Pancreas (tissue), 10 donors: ENCODE results near the gene TMOD1. TPM values are rescaled to one million over a fixed set of nuclear protein-coding genes. Genes with fewer than 3 reads are reported as not detected.
A peak's percentile ranks its signal among the peaks of the same experiment; 100 is the strongest.

Experiments used
- ATAC-seq, 4 donors: fragments of 200-7000 bp; cut with Tn5 transposase; one replicate each; pipeline versions ENCODE4 v1.8.0 to v1.9.1; 2020; ENCODE audit warnings: mild to moderate bottlenecking in 4 of 4, moderate library complexity in 4 of 4
- DNase-seq, 6 donors: peaks; one replicate each; pipeline ENCODE4 v3.0.0-alpha.2; 2020
- FAIRE-seq: peaks from 2 replicates; lab custom pipeline; 2012; peaks lifted over from hg19 to GRCh38; lab: Jason Lieb, UNC
- H3K27ac ChIP-seq, 4 donors: fragments of 200-600 bp; sonication (generic); 1 replicate in 3 of 4; 2 replicates in 1 of 4; pipeline versions ENCODE4 v1.5.0 to v1.8.0; 2020
- H3K27me3 ChIP-seq, 4 donors: fragments of 200-600 bp; one replicate each; pipeline ENCODE4 v1.8.0; 2021
- H3K36me3 ChIP-seq, 3 donors: fragments of 200-600 bp; sonication (generic) in 1 of 3; one replicate each; pipeline versions ENCODE4 v1.5.0 to v1.8.0; 2020 to 2021
- H3K4me1 ChIP-seq, 3 donors: fragments of 200-600 bp; one replicate each; pipeline ENCODE4 v1.8.0; 2021
- H3K4me3 ChIP-seq, 4 donors: fragments of 200-600 bp; sonication (generic) in 2 of 4; one replicate each; pipeline versions ENCODE4 v1.5.0 to v1.8.0; 2020 to 2021
- H3K9me3 ChIP-seq, 4 donors: fragments of 200-600 bp; one replicate each; pipeline ENCODE4 v1.8.0; 2021
- WGBS, 2 donors: extraction: QIAGEN DNeasy Blood & Tissue Kit; methylation state at CpG; one replicate each; pipeline ENCODE4 v1.1.7; 2013; 5-methylcytosine and 5-hydroxymethylcytosine counted together
- intact Hi-C, 3 donors: fragments of 100-400 bp; cut with DNase I; formaldehyde crosslinking; loops; one replicate each; pipeline versions ENCODE4 v1.11.1 to v1.14.2; 2022
- polyA plus RNA-seq, 2 donors: library from polyadenylated mRNA; stranded (reverse); fragments of 200-250 nt; gene quantifications; one replicate each; pipeline ENCODE4 v1.2.3, GENCODE V29; 2013
- total RNA-seq, 6 donors: library from RNA; stranded (reverse); fragmentation: NEBNext Ultra II Directional in 4 of 6; extraction: Animal tissue kit (Norgen Biotek cat#: 25700) in 4 of 6; gene quantifications; one replicate each; pipeline versions ENCODE4 v1.2.1 to v1.2.4, GENCODE V29; 2021 to 2023
- TF ChIP-seq, protein P1 (sequence below), 4 donors: fragments of 200-600 bp; sonication (generic) in 3 of 4; IDR thresholded peaks; one replicate each; pipeline versions ENCODE4 v1.5.0 to v1.8.0; 2021; ENCODE audit warnings: antibody characterized with exemption in 4 of 4
- donor health status: healthy with polysubstance abuse.
- donor health status: DM: no; HTN: no; CAD: no; lungs with moderate emphysema.
- donor health status: DM: no; HTN: no; CAD: no.
- donor health status: control.
- donor health status: control.
- donor health status: Bipolar disorder and iron deficiency.
- donor health status: DM: yes; HTN: yes; CAD: no.
- donor health status: DM: no; HTN: no; CAD: no.
- donor health status: DM: no; HTN: no; CAD: no.
- donor health status: DM: yes; HTN: yes; CAD: no.

TMOD1 gene
- total and polyA plus RNA-seq, 8 donors = 8.4 to 28.7 (median 12.3) TPM

DNA sequence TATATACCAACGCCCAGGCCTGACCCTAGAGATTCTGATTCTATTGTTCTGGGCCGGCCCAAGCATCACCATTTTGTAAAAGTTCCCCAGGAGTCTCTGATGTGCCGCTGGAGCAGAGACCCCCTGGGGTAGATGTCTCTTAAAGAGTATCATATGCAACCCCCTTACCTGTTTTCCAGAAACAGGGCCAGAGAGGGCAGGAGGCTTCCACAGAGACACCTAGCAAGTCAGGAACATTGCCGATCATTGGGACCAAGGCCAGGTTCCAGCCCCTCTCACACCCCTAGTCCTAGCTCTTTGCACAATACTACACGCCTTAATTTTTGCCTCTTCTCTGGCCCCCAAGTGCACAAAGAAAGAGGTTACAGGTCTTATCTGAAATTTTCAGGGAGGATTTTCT lies 63.8 kb downstream of the TMOD1 start:
- DNase-seq (peak in 1 of 6 donors; percentile 4), FAIRE-seq (no peak), ATAC-seq (no peak)
- WGBS, 2 donors = 77 to 90% methylated on average over 5 of the region's 5 CpGs
- TF ChIP-seq, protein P1, sequence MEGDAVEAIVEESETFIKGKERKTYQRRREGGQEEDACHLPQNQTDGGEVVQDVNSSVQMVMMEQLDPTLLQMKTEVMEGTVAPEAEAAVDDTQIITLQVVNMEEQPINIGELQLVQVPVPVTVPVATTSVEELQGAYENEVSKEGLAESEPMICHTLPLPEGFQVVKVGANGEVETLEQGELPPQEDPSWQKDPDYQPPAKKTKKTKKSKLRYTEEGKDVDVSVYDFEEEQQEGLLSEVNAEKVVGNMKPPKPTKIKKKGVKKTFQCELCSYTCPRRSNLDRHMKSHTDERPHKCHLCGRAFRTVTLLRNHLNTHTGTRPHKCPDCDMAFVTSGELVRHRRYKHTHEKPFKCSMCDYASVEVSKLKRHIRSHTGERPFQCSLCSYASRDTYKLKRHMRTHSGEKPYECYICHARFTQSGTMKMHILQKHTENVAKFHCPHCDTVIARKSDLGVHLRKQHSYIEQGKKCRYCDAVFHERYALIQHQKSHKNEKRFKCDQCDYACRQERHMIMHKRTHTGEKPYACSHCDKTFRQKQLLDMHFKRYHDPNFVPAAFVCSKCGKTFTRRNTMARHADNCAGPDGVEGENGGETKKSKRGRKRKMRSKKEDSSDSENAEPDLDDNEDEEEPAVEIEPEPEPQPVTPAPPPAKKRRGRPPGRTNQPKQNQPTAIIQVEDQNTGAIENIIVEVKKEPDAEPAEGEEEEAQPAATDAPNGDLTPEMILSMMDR (IDR thresholded peaks at IDR 0.05) = no peak
- Histone ChIP-seq H3K4me1 (no peaks in the 10 kb centered on the region), H3K9me3 (no peaks in the 10 kb centered on the region), H3K36me3 (no peaks in the 10 kb centered on the region), H3K27ac (no peak overlapping the region), H3K4me3 (no peak overlapping the region), H3K27me3 (no peaks in the 10 kb centered on the region)
- intact Hi-C loops = no loop called here

- Histone ChIP-seq H3K4me3 (no peak overlapping the region), H3K36me3 (no peaks in the 10 kb centered on the region), H3K4me1 (no peaks in the 10 kb centered on the region), H3K27ac (no peak overlapping the region), H3K9me3 (no peaks in the 10 kb centered on the region), H3K27me3 (no peaks in the 10 kb centered on the region)
- FAIRE-seq (no peak), DNase-seq (peak in 2 of 6 donors; percentile 4 to 33), ATAC-seq (no peak)
- intact Hi-C loops = no loop called here
- WGBS, 2 donors = 77 to 79% methylated on average over 9 of the region's 9 CpGs
- TF ChIP-seq, protein P1 (IDR thresholded peaks at IDR 0.05) = no peak
Measured at GRCh38 chr9:97567182-97567893, 65.9 kb downstream of the TMOD1 start.

- H3K4me1 ChIP-seq = no peaks in the 10 kb centered on the region
- ATAC-seq = no peak
- no peaks in the 10 kb centered on the region for H3K9me3 ChIP-seq
- no peak for FAIRE-seq
- no peak overlapping the region for H3K27ac ChIP-seq
- no peak overlapping the region for H3K4me3 ChIP-seq
- TF ChIP-seq, protein P1 (IDR thresholded peaks at IDR 0.05) = no peak
- WGBS, 2 donors = 78 to 79% methylated on average over 4 of the region's 4 CpGs
- intact Hi-C loops = no loop called here
- no peaks in the 10 kb centered on the region for H3K36me3 ChIP-seq
- no peak for DNase-seq
- no peaks in the 10 kb centered on the region for H3K27me3 ChIP-seq
Measured at GRCh38 chr9:97567894-97568202, 66.4 kb downstream of the TMOD1 start.

DNA sequence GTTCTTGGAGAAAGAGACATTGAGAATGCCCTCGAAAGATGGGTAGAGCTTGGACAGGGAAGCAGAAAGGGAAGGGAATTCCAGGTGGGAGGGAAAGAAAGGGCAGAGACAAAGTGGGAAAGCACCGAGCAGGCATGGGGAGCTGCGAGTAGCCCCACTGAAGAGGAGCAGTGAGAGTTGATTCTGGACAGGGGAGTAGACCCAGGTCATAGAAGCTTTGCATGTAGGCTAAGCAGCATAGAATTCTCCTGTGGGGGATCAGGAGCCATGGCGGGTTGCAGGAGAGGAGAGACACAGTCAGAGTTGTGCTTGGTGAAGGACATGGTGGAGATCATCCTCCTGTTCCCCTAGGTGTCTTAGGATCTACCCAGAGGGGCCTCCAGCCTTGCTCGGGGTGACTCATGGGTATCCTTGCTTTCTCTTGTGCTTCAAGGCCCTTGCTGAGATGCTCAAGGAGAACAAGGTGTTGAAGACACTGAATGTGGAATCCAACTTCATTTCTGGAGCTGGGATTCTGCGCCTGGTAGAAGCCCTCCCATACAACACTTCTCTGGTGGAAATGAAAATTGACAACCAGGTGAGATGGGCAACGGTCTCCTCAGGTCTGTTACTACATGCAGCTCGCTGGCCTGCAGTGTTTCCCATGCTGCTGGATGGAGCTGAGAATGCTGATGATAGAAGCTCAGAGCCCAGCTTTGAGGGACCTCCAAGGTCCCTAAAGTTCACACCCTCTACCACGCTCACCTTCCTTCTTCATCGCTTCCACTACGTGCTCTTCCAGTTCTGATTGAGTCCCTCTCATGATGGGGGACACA lies 67.2 kb downstream of the TMOD1 start:
- Histone ChIP-seq H3K9me3 (no peaks in the 10 kb centered on the region), H3K4me3 (no peak overlapping the region), H3K36me3 (no peaks in the 10 kb centered on the region), H3K27me3 (no peaks in the 10 kb centered on the region), H3K4me1 (no peaks in the 10 kb centered on the region), H3K27ac (no peak overlapping the region)
- peak in 2 of 6 donors; percentile 1 to 3 for DNase-seq
- WGBS, 2 donors = 92 to 97% methylated on average over 11 of the region's 11 CpGs
- TF ChIP-seq, protein P1 (IDR thresholded peaks at IDR 0.05) = no peak
- no peak for FAIRE-seq
- intact Hi-C loops = no loop called here
- ATAC-seq = no peak

- WGBS, 2 donors = 92 to 98% methylated on average over 6 of the region's 6 CpGs
- Histone ChIP-seq H3K4me1 (no peaks in the 10 kb centered on the region), H3K27ac (no peak overlapping the region), H3K27me3 (no peaks in the 10 kb centered on the region), H3K9me3 (no peaks in the 10 kb centered on the region), H3K4me3 (no peak overlapping the region), H3K36me3 (no peaks in the 10 kb centered on the region)
- intact Hi-C loops = no loop called here
- FAIRE-seq (no peak), ATAC-seq (peak in 1 of 4 donors; percentile 44), DNase-seq (peak in 1 of 6 donors; percentile 7)
- TF ChIP-seq, protein P1 (IDR thresholded peaks at IDR 0.05) = no peak
Measured at GRCh38 chr9:97570899-97571298, 69.4 kb downstream of the TMOD1 start.
